ENCODE measurements around the gene ZNF195.

- TF ChIP-seq CTCF (IDR thresholded peaks at IDR 0.05), result no peak
- no peak for TF ChIP-seq POLR2A (IDR thresholded peaks at IDR 0.05)
Observed at GRCh38 chr11:3357994-3358676, 20.8 kb downstream of the ZNF195 start.

All from Peyer's patch (tissue), 4 donors.